GM12878 (cell line): ENCODE results near the gene NKD1. TPM values are rescaled to one million over a fixed set of nuclear protein-coding genes. Genes with fewer than 3 reads are reported as not detected.

Source experiments
- ATAC-seq: fragments of 200-7000 bp; cut with Tn5 transposase; 3 replicates; pipeline ENCODE4 v1.9.1; 2020; ENCODE audit warnings: mild to moderate bottlenecking, moderate library complexity
- BruUV-seq: library from RNA; stranded (reverse); fragments of 400-500 nt; replicated peaks from 2 replicates; lab custom pipeline; 2021; lab: Mats Ljungman, UMichigan
- CTCF ChIA-PET: fragments of 300-600 bp; sonication (Branson Sonifier 250); formaldehyde crosslinking; extraction: SDS; loops from one replicate; lab custom pipeline; 2021; ENCODE audit warnings: inconsistent platforms; lab: Yijun Ruan, JAX
- POLR2A ChIA-PET: fragments of 350-600 bp; formaldehyde crosslinking; extraction: SDS; loops from one replicate; lab custom pipeline; 2021; ENCODE audit warnings: inconsistent platforms; lab: Charles Lee
- RAD21 ChIA-PET: fragments of 300-600 bp; sonication (Branson Sonifier 250); formaldehyde crosslinking; loops from one replicate; lab custom pipeline; 2023; ENCODE audit warnings: antibody characterized with exemption; ENCODE audit not compliant: unreplicated experiment; lab: Charles Lee
- SMC1A ChIA-PET: fragments of 300-600 bp; sonication (Branson Sonifier 250); formaldehyde crosslinking; loops from one replicate; lab custom pipeline; 2023; ENCODE audit not compliant: unreplicated experiment, uncharacterized antibody; lab: Charles Lee
- DNase-seq: peaks from one replicate; pipeline ENCODE4 v3.0.0-alpha.2; 2011; ENCODE audit warnings: low read depth, low spot score
- FAIRE-seq: peaks from 3 replicates; lab custom pipeline; 2011; peaks lifted over from hg19 to GRCh38; lab: Jason Lieb, UNC
- H2AFZ ChIP-seq: 2 replicates; pipeline ENCODE4 v1.6.0; 2011; ENCODE audit warnings: low read depth, low read length, control low read depth; ENCODE audit not compliant: control insufficient read depth
- H3K27ac ChIP-seq: 2 replicates; pipeline ENCODE4 v1.5.1; 2011; ENCODE audit warnings: control low read depth; ENCODE audit not compliant: control insufficient read depth, insufficient read depth
- H3K27me3 ChIP-seq, 2 experiments: replicated peaks in 1 of 2; 2 replicates each; pipeline versions ENCODE4 v1.6.0 to v1.6.1; 2011; ENCODE audit warnings: low read length in 1 of 2; ENCODE audit not compliant: control insufficient read depth in 2 of 2, insufficient read depth in 2 of 2
- H3K36me3 ChIP-seq, 2 experiments: 2 replicates each; pipeline ENCODE4 v1.5.1; 2011; ENCODE audit warnings: low read length in 1 of 2; ENCODE audit not compliant: control insufficient read depth in 2 of 2, insufficient read depth in 2 of 2
- H3K4me1 ChIP-seq: 2 replicates; pipeline ENCODE4 v1.6.1; 2011; ENCODE audit warnings: mild to moderate bottlenecking, low read length, moderate library complexity, mixed read lengths; ENCODE audit not compliant: control insufficient read depth, insufficient read depth
- H3K4me2 ChIP-seq: 2 replicates; pipeline ENCODE4 v1.6.0; 2011; ENCODE audit warnings: control low read depth; ENCODE audit not compliant: control insufficient read depth, insufficient read depth
- H3K4me3 ChIP-seq: fragments of 200-600 bp; sonication (generic); 2 replicates; pipeline ENCODE4 v1.5.1; 2016
- H3K79me2 ChIP-seq: 2 replicates; pipeline ENCODE4 v1.6.0; 2011; ENCODE audit warnings: low read length; ENCODE audit not compliant: control insufficient read depth, insufficient read depth
- H3K9ac ChIP-seq: 2 replicates; pipeline ENCODE4 v1.8.0; 2011; ENCODE audit warnings: low read length, control low read depth, mixed read lengths; ENCODE audit not compliant: control insufficient read depth, insufficient read depth
- H3K9me3 ChIP-seq: replicated peaks from 3 replicates; pipeline ENCODE4 v1.5.1; 2011; ENCODE audit warnings: mild to moderate bottlenecking, low read length; ENCODE audit not compliant: control insufficient read depth, insufficient read depth
- H4K20me1 ChIP-seq: 2 replicates; pipeline ENCODE4 v1.6.0; 2011; ENCODE audit not compliant: control insufficient read depth, insufficient read depth
- ASH2L ChIP-seq: fragments of 300-600, 200-600 bp; sonication (generic); IDR thresholded peaks from 2 replicates; pipeline ENCODE4 v1.6.1; 2017; ENCODE audit warnings: low read depth, mild to moderate bottlenecking, borderline replicate concordance
- BMI1 ChIP-seq: fragments of 450-650 bp; IDR thresholded peaks from 2 replicates; pipeline ENCODE4 v1.6.1; 2016; ENCODE audit warnings: mild to moderate bottlenecking, moderate library complexity, borderline replicate concordance
- CBX5 ChIP-seq: sonication (generic); IDR thresholded peaks from 2 replicates; pipeline ENCODE4 v1.6.1; 2016; ENCODE audit warnings: low read depth, moderate library complexity, mild to moderate bottlenecking, inconsistent platforms
- EGR1 ChIP-seq, 2 experiments: IDR thresholded peaks; 1 replicate in 1 of 2; 2 replicates in 1 of 2; pipeline ENCODE4 v1.6.1; 2011 to 2012; ENCODE audit warnings: low read depth in 2 of 2, low read length in 2 of 2, borderline replicate concordance in 1 of 2, mild to moderate bottlenecking in 1 of 2, moderate library complexity in 1 of 2
- ELK1 ChIP-seq: IDR thresholded peaks from 2 replicates; pipeline ENCODE4 v1.6.1; 2012; ENCODE audit warnings: low read depth, low read length, improper control_type of control experiment
- EP300 ChIP-seq, 2 experiments: fragments of 150-350 bp in 1 of 2; IDR thresholded peaks; 2 replicates each; pipeline ENCODE4 v1.6.1; 2011 to 2012; ENCODE audit warnings: low read depth in 2 of 2, low read length in 2 of 2, borderline replicate concordance in 1 of 2, improper control_type of control experiment in 1 of 2, inconsistent platforms in 1 of 2; ENCODE audit not compliant: control insufficient read depth in 1 of 2
- GATAD2B ChIP-seq: fragments of 450-650 bp; conservative IDR thresholded peaks from 2 replicates; pipeline ENCODE4 v1.6.1; 2017; ENCODE audit warnings: low read depth, mild to moderate bottlenecking, moderate library complexity
- IKZF1 ChIP-seq: fragments of 450-650 bp; conservative IDR thresholded peaks from 2 replicates; pipeline ENCODE4 v1.6.1; 2017; ENCODE audit warnings: antibody characterized with exemption, mild to moderate bottlenecking
- KDM1A ChIP-seq: fragments of 200-600 bp; sonication (generic); IDR thresholded peaks from 2 replicates; pipeline ENCODE4 v1.6.1; 2016; ENCODE audit warnings: borderline replicate concordance
- NR2C2 ChIP-seq: IDR thresholded peaks from 2 replicates; pipeline ENCODE4 v1.6.1; 2011; ENCODE audit warnings: borderline replicate concordance, low read depth; ENCODE audit not compliant: control insufficient read depth, insufficient read length
- SREBF1 ChIP-seq: IDR thresholded peaks from 2 replicates; pipeline ENCODE4 v1.6.1; 2012; ENCODE audit warnings: mild to moderate bottlenecking, low read length
- ZNF274 ChIP-seq: IDR thresholded peaks from one replicate; pipeline ENCODE4 v1.8.0; 2011; ENCODE audit not compliant: insufficient read length, insufficient read depth
- WGBS: methylation state at CpG from one replicate; pipeline ENCODE4 v1.1.6; 2016; ENCODE audit warnings: low lambda C conversion rate; ENCODE audit not compliant: insufficient replicate concordance, insufficient coverage; ENCODE audit errors: missing lambda C conversion rate; 5-methylcytosine and 5-hydroxymethylcytosine counted together
- in situ Hi-C: fragments of 300-500 bp; cut with MboI; formaldehyde crosslinking; loops from 9 replicates; pipeline ENCODE4 v1.14.3; 2018; ENCODE audit warnings: mixed read lengths
- intact Hi-C: fragments of 100-400 bp; cut with micrococcal nuclease; formaldehyde crosslinking; loops from one replicate; pipeline ENCODE4 v1.14.2; 2022; ENCODE audit not compliant: unreplicated experiment
- polyA plus RNA-seq, 11 experiments: library from polyadenylated mRNA; depleted of rRNA in 4 of 11; unstranded in 6 of 11; stranded (reverse) in 5 of 11; fragments of >200 nt; fragmentation: Nextera tagmentation in 4 of 11; fragmentation: Illumina TruSeq in 1 of 11; extraction: Ambion mirVana in 4 of 11; extraction: Trizol in 1 of 11; gene quantifications; 1 replicate in 1 of 11; 2 replicates in 10 of 11; pipeline versions ENCODE4 v1.2.1 to v1.2.3, GENCODE V29; 2011 to 2016; ENCODE audit warnings: inconsistent platforms in 2 of 11, missing spikeins in 2 of 11, low read depth in 1 of 11
- total RNA-seq, 4 experiments: library from RNA; depleted of rRNA in 3 of 4; stranded (reverse); fragments of >200 nt in 3 of 4; fragmentation: Illumina TruSeq in 1 of 4; extraction: Trizol in 1 of 4; gene quantifications; 2 replicates each; pipeline versions ENCODE4 v1.2.1 to v1.2.3, GENCODE V29; 2013 to 2021
- TF ChIP-seq, protein P1 (sequence below): fragments of 150-350 bp; IDR thresholded peaks from 2 replicates; pipeline ENCODE4 v1.6.1; 2014; ENCODE audit warnings: mild to moderate bottlenecking, low read depth, low read length
- TF ChIP-seq, protein P2 (sequence below): fragments of 450-650 bp; IDR thresholded peaks from 2 replicates; pipeline ENCODE4 v1.6.1; 2014; ENCODE audit warnings: mild to moderate bottlenecking
- TF ChIP-seq, protein P3 (sequence below), 3 experiments: IDR thresholded peaks in 2 of 3; conservative IDR thresholded peaks in 1 of 3; 2 replicates each; pipeline ENCODE4 v1.5.1; 2011; ENCODE audit warnings: low read depth in 3 of 3, low read length in 3 of 3, mild to moderate bottlenecking in 3 of 3, control low read depth in 2 of 3, moderate library complexity in 2 of 3, inconsistent platforms in 1 of 3, mixed read lengths in 1 of 3; ENCODE audit not compliant: control insufficient read depth in 2 of 3, insufficient read depth in 1 of 3; ENCODE audit errors: extremely low read depth in 1 of 3

NKD1 gene
- total and polyA plus RNA-seq, 10 of the 15 experiments (the other 5 are each of a cell fraction or from before 2014, with no cell fraction given), result under 0.01 to 0.49 (median 0.04) TPM; not detected in 2

DNA sequence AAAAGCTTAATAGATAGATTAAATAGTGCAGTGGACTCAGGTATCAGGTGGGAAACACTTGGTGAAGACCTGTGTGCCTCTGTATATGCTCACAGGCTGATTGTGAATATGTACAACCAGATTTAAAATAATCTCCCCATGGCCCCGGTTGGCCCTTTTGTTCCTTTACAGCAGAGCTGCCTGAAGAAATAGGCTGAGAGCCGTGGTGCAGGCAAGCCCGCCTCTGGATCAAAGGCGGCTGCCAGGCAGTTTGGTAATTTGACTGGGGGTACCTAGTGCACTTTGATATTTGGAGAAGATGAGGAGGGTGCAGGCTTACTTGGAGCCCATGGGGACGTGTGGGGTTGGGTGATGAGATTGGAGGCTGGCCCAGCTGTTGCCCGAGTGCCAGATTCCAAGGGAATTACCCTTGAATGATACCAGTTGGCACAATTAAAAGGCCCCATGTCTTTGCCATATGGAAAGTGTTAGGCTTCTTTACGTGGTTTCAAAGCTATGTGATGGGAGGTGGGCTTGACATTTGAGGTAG, 5.0 kb downstream of the NKD1 start:
- ATAC-seq (no peak), FAIRE-seq (no peak), DNase-seq (no peak)
- H3K4me1 ChIP-seq, result no peaks in the 10 kb centered on the region
- WGBS, result 60% methylated on average over 7 of the region's 7 CpGs
- intact Hi-C loops, result no loop called here
- H3K36me3 ChIP-seq, result no peaks in the 10 kb centered on the region
- H2AFZ ChIP-seq, result no peak overlapping the region
- TF ChIP-seq, protein P1, sequence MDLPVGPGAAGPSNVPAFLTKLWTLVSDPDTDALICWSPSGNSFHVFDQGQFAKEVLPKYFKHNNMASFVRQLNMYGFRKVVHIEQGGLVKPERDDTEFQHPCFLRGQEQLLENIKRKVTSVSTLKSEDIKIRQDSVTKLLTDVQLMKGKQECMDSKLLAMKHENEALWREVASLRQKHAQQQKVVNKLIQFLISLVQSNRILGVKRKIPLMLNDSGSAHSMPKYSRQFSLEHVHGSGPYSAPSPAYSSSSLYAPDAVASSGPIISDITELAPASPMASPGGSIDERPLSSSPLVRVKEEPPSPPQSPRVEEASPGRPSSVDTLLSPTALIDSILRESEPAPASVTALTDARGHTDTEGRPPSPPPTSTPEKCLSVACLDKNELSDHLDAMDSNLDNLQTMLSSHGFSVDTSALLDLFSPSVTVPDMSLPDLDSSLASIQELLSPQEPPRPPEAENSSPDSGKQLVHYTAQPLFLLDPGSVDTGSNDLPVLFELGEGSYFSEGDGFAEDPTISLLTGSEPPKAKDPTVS, result no peak
- no peak for TF ChIP-seq SREBF1
- no peak for TF ChIP-seq NR2C2
- no peak for TF ChIP-seq ASH2L
- TF ChIP-seq ZNF274, result no peak
- TF ChIP-seq, protein P2, sequence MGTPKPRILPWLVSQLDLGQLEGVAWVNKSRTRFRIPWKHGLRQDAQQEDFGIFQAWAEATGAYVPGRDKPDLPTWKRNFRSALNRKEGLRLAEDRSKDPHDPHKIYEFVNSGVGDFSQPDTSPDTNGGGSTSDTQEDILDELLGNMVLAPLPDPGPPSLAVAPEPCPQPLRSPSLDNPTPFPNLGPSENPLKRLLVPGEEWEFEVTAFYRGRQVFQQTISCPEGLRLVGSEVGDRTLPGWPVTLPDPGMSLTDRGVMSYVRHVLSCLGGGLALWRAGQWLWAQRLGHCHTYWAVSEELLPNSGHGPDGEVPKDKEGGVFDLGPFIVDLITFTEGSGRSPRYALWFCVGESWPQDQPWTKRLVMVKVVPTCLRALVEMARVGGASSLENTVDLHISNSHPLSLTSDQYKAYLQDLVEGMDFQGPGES, result no peak
- no peak for TF ChIP-seq IKZF1
- no peak for TF ChIP-seq CBX5
- TF ChIP-seq BMI1, result no peak
- no peak for TF ChIP-seq ELK1
- TF ChIP-seq GATAD2B, result no peak
- no peak for TF ChIP-seq EGR1 (IDR thresholded peaks at IDR 0.05; ENCODE audit: borderline replicate concordance in 1 of 2, low read depth in 2 of 2, low read length in 2 of 2)
- TF ChIP-seq EP300 (IDR thresholded peaks at IDR 0.05; ENCODE audit: borderline replicate concordance in 1 of 2, control insufficient read depth in 1 of 2, low read depth in 2 of 2, low read length in 2 of 2), result no peak
- TF ChIP-seq KDM1A, result no peak
- TF ChIP-seq, protein P3, sequence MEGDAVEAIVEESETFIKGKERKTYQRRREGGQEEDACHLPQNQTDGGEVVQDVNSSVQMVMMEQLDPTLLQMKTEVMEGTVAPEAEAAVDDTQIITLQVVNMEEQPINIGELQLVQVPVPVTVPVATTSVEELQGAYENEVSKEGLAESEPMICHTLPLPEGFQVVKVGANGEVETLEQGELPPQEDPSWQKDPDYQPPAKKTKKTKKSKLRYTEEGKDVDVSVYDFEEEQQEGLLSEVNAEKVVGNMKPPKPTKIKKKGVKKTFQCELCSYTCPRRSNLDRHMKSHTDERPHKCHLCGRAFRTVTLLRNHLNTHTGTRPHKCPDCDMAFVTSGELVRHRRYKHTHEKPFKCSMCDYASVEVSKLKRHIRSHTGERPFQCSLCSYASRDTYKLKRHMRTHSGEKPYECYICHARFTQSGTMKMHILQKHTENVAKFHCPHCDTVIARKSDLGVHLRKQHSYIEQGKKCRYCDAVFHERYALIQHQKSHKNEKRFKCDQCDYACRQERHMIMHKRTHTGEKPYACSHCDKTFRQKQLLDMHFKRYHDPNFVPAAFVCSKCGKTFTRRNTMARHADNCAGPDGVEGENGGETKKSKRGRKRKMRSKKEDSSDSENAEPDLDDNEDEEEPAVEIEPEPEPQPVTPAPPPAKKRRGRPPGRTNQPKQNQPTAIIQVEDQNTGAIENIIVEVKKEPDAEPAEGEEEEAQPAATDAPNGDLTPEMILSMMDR (IDR thresholded peaks at IDR 0.05 in 2 of 3, conservative IDR thresholded peaks at IDR 0.05 in 1 of 3; ENCODE audit: control insufficient read depth in 2 of 3, extremely low read depth in 1 of 3, insufficient read depth in 1 of 3, low read depth in 3 of 3, low read length in 3 of 3), result no peak
- in situ Hi-C loops, result no loop called here
- no peaks in the 10 kb centered on the region for H4K20me1 ChIP-seq
- H3K9me3 ChIP-seq, result no peaks in the 10 kb centered on the region
- no peak overlapping the region for H3K4me3 ChIP-seq
- SMC1A ChIA-PET, result interaction anchor here (1.1 kb wide), 1 partner anchor 12 kb away, joined by 3 read pairs; no protein-coding TSS in a partner anchor
- POLR2A ChIA-PET, result no interaction called here
- no peak overlapping the region for H3K27ac ChIP-seq
- no TSS peak for BruUV-seq
- H3K4me2 ChIP-seq, result no peak overlapping the region
- RAD21 ChIA-PET, result no interaction called here
- CTCF ChIA-PET, result interaction anchor here (1.3 kb wide), 1 partner anchor 253 kb away, joined by 3 read pairs; no protein-coding TSS in a partner anchor
- H3K79me2 ChIP-seq, result no peaks in the 10 kb centered on the region
- H3K27me3 ChIP-seq, result peaks cover 0 to 3% of the 10 kb centered on the region in 2 experiments; a peak in 2 of 4 replicates
- H3K9ac ChIP-seq, result no peak overlapping the region
